ENCODE measurements around the gene OSBPL9.

GRCh38 chr1:51663105-51663504, 46.2 kb downstream of the OSBPL9 start:
- TF ChIP-seq POLR2A (IDR thresholded peaks at IDR 0.05) (no peak), CTCF (IDR thresholded peaks at IDR 0.05) (no peak), POLR2AphosphoS5 (IDR thresholded peaks at IDR 0.05; ENCODE audit: insufficient read depth in 1 of 2, low read depth in 1 of 2) (no peak)
